ENCODE measurements around the gene CYP27C1. TPM values are rescaled to one million over a fixed set of nuclear protein-coding genes. Genes with fewer than 3 reads are reported as not detected.
"Not testable (repeated sequence)": the region's sequence is repeated elsewhere in the genome, so short reads cannot be mapped to it uniquely, and the experiment has no call there.

CYP27C1 gene
- total RNA-seq, 1 experiment from 2014 or later = not detected

- RAD21 ChIA-PET (ENCODE audit: low non-redundant PET in 1 of 2, low total read pairs in 2 of 2, uncharacterized antibody in 2 of 2, unreplicated experiment in 2 of 2); DNase-seq (ENCODE audit: low read depth, low spot score); BruUV-seq (replicated peaks); H3K36me3 ChIP-seq (ENCODE audit: control insufficient read depth in 1 of 2, insufficient read depth in 2 of 2, low read length in 2 of 2); H3K27ac ChIP-seq (ENCODE audit: low read depth, low read length); H3K79me2 ChIP-seq (ENCODE audit: insufficient read depth, low read length); H3K27me3 ChIP-seq (ENCODE audit: insufficient read depth, low read length); POLR2A ChIA-PET; H3K4me1 ChIP-seq (ENCODE audit: control insufficient read depth in 1 of 2, insufficient read depth in 2 of 2, low read length in 2 of 2); CTCF ChIA-PET; H3K9ac ChIP-seq (ENCODE audit: low read length); H3K9me2 ChIP-seq (ENCODE audit: insufficient read depth); H2AFZ ChIP-seq (ENCODE audit: low read depth, low read length, poor library complexity, severe bottlenecking); H3K4me2 ChIP-seq (ENCODE audit: low read length); H3K9me3 ChIP-seq (ENCODE audit: control insufficient read depth in 1 of 2, insufficient read depth in 1 of 2, low read depth in 1 of 2, low read length in 2 of 2); intact Hi-C loops (cut with micrococcal nuclease); H4K20me1 ChIP-seq (ENCODE audit: insufficient read depth); H3K4me3 ChIP-seq (replicated peaks in 1 of 2; ENCODE audit: low read depth in 1 of 2, low read length in 2 of 2); ATAC-seq: not testable (repeated sequence)
Measured at GRCh38 chr2:127224135-127224534, 4.0 kb upstream of the CYP27C1 start.

- ATAC-seq = no peak
- no peak overlapping the region for H3K27ac ChIP-seq (ENCODE audit: low read depth, low read length)
- no peaks in the 10 kb centered on the region for H3K9me2 ChIP-seq (ENCODE audit: insufficient read depth)
- ChIA-PET CTCF (no interaction called here), POLR2A (no interaction called here), RAD21 (ENCODE audit: low non-redundant PET in 1 of 2, low total read pairs in 2 of 2, uncharacterized antibody in 2 of 2, unreplicated experiment in 2 of 2) (no interaction called here)
- intact Hi-C loops (cut with micrococcal nuclease) = no loop called here
- H3K9me3 ChIP-seq (ENCODE audit: control insufficient read depth in 1 of 2, insufficient read depth in 1 of 2, low read depth in 1 of 2, low read length in 2 of 2) = no peaks in the 10 kb centered on the region
- DNase-seq (ENCODE audit: low read depth, low spot score) = no peak
- H3K27me3 ChIP-seq (ENCODE audit: insufficient read depth, low read length) = no peaks in the 10 kb centered on the region
- no peak overlapping the region for H3K4me2 ChIP-seq (ENCODE audit: low read length)
- H4K20me1 ChIP-seq (ENCODE audit: insufficient read depth) = no peaks in the 10 kb centered on the region
- no peak overlapping the region for H3K9ac ChIP-seq (ENCODE audit: low read length)
- peaks cover 0 to 11% of the 10 kb centered on the region in 2 experiments; a peak in 2 of 4 replicates for H3K4me1 ChIP-seq (ENCODE audit: control insufficient read depth in 1 of 2, insufficient read depth in 2 of 2, low read length in 2 of 2)
- H2AFZ ChIP-seq (ENCODE audit: low read depth, low read length, poor library complexity, severe bottlenecking) = no peak overlapping the region
- H3K79me2 ChIP-seq (ENCODE audit: insufficient read depth, low read length) = no peaks in the 10 kb centered on the region
- H3K4me3 ChIP-seq (replicated peaks in 1 of 2; ENCODE audit: low read depth in 1 of 2, low read length in 2 of 2) = no peak overlapping the region
- no peaks in the 10 kb centered on the region for H3K36me3 ChIP-seq (ENCODE audit: control insufficient read depth in 1 of 2, insufficient read depth in 2 of 2, low read length in 2 of 2)
- no TSS peak for BruUV-seq (replicated peaks)
- no peak for TF ChIP-seq ELF1 (IDR thresholded peaks at IDR 0.05; ENCODE audit: borderline replicate concordance, low read depth)
- no peak for TF ChIP-seq ZBTB33 (IDR thresholded peaks at IDR 0.05; ENCODE audit: extremely low read depth, insufficient replicate concordance, low read length)
- no peak for TF ChIP-seq EZH2 (IDR thresholded peaks at IDR 0.05)
- no peak for TF ChIP-seq SIN3A (IDR thresholded peaks at IDR 0.05; ENCODE audit: low read depth)
- TF ChIP-seq ATF3 (IDR thresholded peaks at IDR 0.05) = no peak
- TF ChIP-seq EGR1 (IDR thresholded peaks at IDR 0.05; ENCODE audit: low read depth) = no peak
- TF ChIP-seq REST (IDR thresholded peaks at IDR 0.05; ENCODE audit: low read depth) = no peak
- TF ChIP-seq POLR2A (IDR thresholded peaks at IDR 0.05; ENCODE audit: borderline replicate concordance, extremely low read depth, insufficient read depth, insufficient read length) = no peak
- TF ChIP-seq SRF (IDR thresholded peaks at IDR 0.05; ENCODE audit: low read depth) = no peak
- TF ChIP-seq ZFX (IDR thresholded peaks at IDR 0.05) = no peak
- TF ChIP-seq POLR2AphosphoS5 (IDR thresholded peaks at IDR 0.05; ENCODE audit: low read depth, low read length) = no peak
- no peak for TF ChIP-seq SP1 (IDR thresholded peaks at IDR 0.05; ENCODE audit: low read depth)
- TF ChIP-seq TCF7L2 (IDR thresholded peaks at IDR 0.05; ENCODE audit: borderline replicate concordance, extremely low read depth, insufficient read depth, insufficient read length) = no peak
Measured at GRCh38 chr2:127220768-127221527, 849 bp upstream of the CYP27C1 start.
